K562 (cell line): ENCODE results near the gene TMC6. TPM values are rescaled to one million over a fixed set of nuclear protein-coding genes. Genes with fewer than 3 reads are reported as not detected.
A peak's percentile ranks its signal among the peaks of the same experiment; 100 is the strongest.

Source experiments
- CHD7 ChIP-seq: fragments of 200-600 bp; sonication (generic); IDR thresholded peaks from one replicate; pipeline ENCODE4 v1.6.1; 2012; ENCODE audit warnings: mild to moderate bottlenecking, low read depth, low read length, inconsistent platforms
- EP300 ChIP-seq: IDR thresholded peaks from 2 replicates; pipeline ENCODE4 v1.6.1; 2012; ENCODE audit warnings: low read length, improper control_type of control experiment
- IRF1 ChIP-seq: sonication (generic); formaldehyde crosslinking; IDR thresholded peaks from 2 replicates; pipeline ENCODE4 v1.8.0; 2022; ENCODE audit warnings: missing genetic modification reagents, mild to moderate bottlenecking, borderline replicate concordance
- STAT6 ChIP-seq: sonication (generic); formaldehyde crosslinking; IDR thresholded peaks from 2 replicates; pipeline ENCODE4 v1.8.1; 2023; ENCODE audit warnings: mild to moderate bottlenecking, missing genetic modification reagents
- ZNF311 ChIP-seq: fragments of 250-450 bp; sonication (Bioruptor Pico); IDR thresholded peaks from 2 replicates; pipeline ENCODE4 v1.4.0; 2020; ENCODE audit warnings: mild to moderate bottlenecking, moderate library complexity
- ZNF592 ChIP-seq: fragments of 450-650 bp; IDR thresholded peaks from 2 replicates; pipeline ENCODE4 v1.6.1; 2017; ENCODE audit warnings: antibody characterized with exemption, mild to moderate bottlenecking
- polyA plus RNA-seq, 8 experiments: library from polyadenylated mRNA; depleted of rRNA in 4 of 8; stranded (reverse) in 5 of 8; unstranded in 3 of 8; fragments of >200 nt; fragmentation: Nextera tagmentation in 2 of 8; fragmentation: Illumina TruSeq in 1 of 8; extraction: Ambion mirVana in 2 of 8; extraction: Trizol in 1 of 8; gene quantifications; 2 replicates each; pipeline versions ENCODE4 v1.2.1 to v1.2.3, GENCODE V29; 2011 to 2014; ENCODE audit warnings: inconsistent platforms in 1 of 8, missing spikeins in 1 of 8
- total RNA-seq, 7 experiments: library from RNA; depleted of rRNA in 6 of 7; stranded (reverse); fragments of >200 nt in 6 of 7; fragmentation: Illumina TruSeq in 2 of 7; extraction: Trizol in 2 of 7; gene quantifications; 2 replicates each; pipeline versions ENCODE4 v1.2.1 to v1.2.3, GENCODE V29; 2011 to 2021; ENCODE audit warnings: low replicate concordance in 1 of 7

Gene TMC6
- total and polyA plus RNA-seq, 9 of the 15 experiments (the other 6 are each of a cell fraction or from before 2014, with no cell fraction given) = 4.1 to 351 (median 66.9) TPM

- TF ChIP-seq CHD7 (no peak), STAT6 (CRISPR knock-in tag) (peak; percentile 88; the same call in 1 of the 2 replicates), ZNF592 (peak; percentile 94; the same call in 1 of the 2 replicates), ZNF311 (CRISPR knock-in tag) (0 out of 2 replicates have a peak, but pooled peaks have one; percentile 5), EP300 (peak; percentile 25; the same call in 1 of the 2 replicates), IRF1 (no peak)
Measured at GRCh38 chr17:78130090-78130436, 1.5 kb upstream of the TMC6 start (continued).
